HFF-Myc (cell line): ENCODE measurements around the gene SPP1.

Source experiments
- DNase-seq: peaks from one replicate; pipeline ENCODE4 v3.0.0-alpha.2; 2011; ENCODE audit warnings: low read depth; ENCODE audit errors: extremely low read depth
- H3K4me3 ChIP-seq: replicated peaks from 2 replicates; pipeline ENCODE4 v1.5.1; 2011; ENCODE audit warnings: low read depth, mild to moderate bottlenecking, control low read depth, low read length
- TF ChIP-seq, protein P1 (sequence below): IDR thresholded peaks from 2 replicates; pipeline ENCODE4 v1.5.1; 2012; ENCODE audit warnings: mild to moderate bottlenecking, low read depth, low read length, control low read depth; ENCODE audit errors: missing control alignments

SPP1 gene

DNA sequence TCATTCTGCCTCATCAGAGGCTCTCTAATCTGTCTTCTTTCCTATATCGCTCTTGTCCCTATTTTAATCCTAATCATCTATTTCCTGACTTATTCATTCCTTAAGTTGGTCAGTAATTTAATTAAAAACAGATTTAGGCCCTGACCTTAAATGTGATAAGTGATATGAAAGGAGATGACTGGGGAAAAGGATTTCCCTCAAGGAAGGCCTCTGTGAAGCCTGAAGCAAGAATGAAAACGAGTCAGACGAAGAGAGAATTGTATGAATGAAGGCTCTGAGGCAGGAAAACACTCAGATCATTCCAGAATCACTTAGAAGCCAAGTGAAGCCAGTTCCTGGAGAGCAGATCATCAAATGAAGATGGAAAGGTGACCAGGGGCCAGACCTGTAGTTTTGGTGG is 54.0 kb downstream of the SPP1 start:
- DNase-seq: no peak
- H3K4me3 ChIP-seq: no peak overlapping the region

DNA sequence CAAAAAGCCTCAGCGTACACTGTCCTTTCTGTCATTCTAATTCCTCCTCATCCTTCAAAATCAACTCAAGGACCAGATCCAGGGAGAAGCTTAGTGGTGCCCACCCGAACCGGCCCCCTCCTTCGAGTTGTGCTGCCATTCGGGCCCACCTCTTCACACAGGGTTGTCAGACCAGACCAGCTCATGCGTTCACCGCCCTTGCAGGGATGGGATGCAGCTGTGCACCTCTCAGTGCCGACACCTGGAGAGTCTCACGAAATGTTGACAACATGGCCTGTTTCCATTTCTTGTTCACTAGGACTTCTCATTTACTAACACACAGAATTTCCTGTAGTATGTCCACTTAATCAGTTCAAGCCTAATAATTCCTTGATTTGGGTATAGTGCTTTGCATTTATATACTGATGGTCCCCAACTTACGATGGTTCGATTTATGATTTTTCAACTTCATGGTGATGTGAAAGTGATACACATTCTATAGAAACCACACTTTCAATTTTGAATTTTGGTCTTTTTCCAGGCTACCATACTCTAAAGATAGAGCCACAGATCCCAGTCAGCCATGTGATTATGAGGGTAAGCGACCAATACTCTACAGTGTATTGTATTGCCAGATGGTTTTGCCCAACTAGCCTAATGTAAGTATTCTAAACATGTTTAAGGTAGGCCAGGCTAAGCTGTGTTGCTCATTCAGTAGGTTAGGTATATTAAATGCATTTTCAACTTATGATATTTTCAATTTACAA is 55.2 kb downstream of the SPP1 start:
- TF ChIP-seq, protein P1, sequence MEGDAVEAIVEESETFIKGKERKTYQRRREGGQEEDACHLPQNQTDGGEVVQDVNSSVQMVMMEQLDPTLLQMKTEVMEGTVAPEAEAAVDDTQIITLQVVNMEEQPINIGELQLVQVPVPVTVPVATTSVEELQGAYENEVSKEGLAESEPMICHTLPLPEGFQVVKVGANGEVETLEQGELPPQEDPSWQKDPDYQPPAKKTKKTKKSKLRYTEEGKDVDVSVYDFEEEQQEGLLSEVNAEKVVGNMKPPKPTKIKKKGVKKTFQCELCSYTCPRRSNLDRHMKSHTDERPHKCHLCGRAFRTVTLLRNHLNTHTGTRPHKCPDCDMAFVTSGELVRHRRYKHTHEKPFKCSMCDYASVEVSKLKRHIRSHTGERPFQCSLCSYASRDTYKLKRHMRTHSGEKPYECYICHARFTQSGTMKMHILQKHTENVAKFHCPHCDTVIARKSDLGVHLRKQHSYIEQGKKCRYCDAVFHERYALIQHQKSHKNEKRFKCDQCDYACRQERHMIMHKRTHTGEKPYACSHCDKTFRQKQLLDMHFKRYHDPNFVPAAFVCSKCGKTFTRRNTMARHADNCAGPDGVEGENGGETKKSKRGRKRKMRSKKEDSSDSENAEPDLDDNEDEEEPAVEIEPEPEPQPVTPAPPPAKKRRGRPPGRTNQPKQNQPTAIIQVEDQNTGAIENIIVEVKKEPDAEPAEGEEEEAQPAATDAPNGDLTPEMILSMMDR: no peak
- H3K4me3 ChIP-seq: no peak overlapping the region
- no peak for DNase-seq

More for the DNA sequence above, 54.0 kb downstream of the SPP1 start:
- TF ChIP-seq, protein P1: no peak
